DND-41 (cell line): Measurements from ENCODE around the gene NBEA.

Experiments
- ATAC-seq: fragments of 200-7000 bp; cut with Tn5 transposase; 3 replicates; pipeline ENCODE4 v1.9.1; 2021; ENCODE audit warnings: low read depth; ENCODE audit not compliant: insufficient read depth
- DNase-seq: peaks from one replicate; pipeline ENCODE4 v3.0.0-alpha.2; 2020
- H2AFZ ChIP-seq: 2 replicates; pipeline ENCODE4 v1.6.0; 2012; ENCODE audit warnings: low read depth, low read length
- H3K27ac ChIP-seq: 2 replicates; pipeline ENCODE4 v1.5.1; 2012; ENCODE audit warnings: low read length, inconsistent platforms
- H3K27me3 ChIP-seq: fragments of 200-600 bp; sonication (generic); 2 replicates; pipeline ENCODE4 v1.6.0; 2012; ENCODE audit warnings: low read length, mild to moderate bottlenecking, inconsistent platforms; ENCODE audit not compliant: insufficient read depth, poor library complexity
- H3K36me3 ChIP-seq: 2 replicates; pipeline ENCODE4 v1.5.1; 2012; ENCODE audit warnings: low read length, inconsistent platforms; ENCODE audit not compliant: insufficient read depth
- H3K4me1 ChIP-seq: 2 replicates; pipeline ENCODE4 v1.5.1; 2012; ENCODE audit warnings: mild to moderate bottlenecking, low read length; ENCODE audit not compliant: insufficient read depth
- H3K4me2 ChIP-seq: 2 replicates; pipeline ENCODE4 v1.6.0; 2012; ENCODE audit warnings: mild to moderate bottlenecking, moderate library complexity, low read length, inconsistent platforms; ENCODE audit not compliant: insufficient read depth
- H3K4me3 ChIP-seq, 2 experiments: fragments of 200-600 bp in 1 of 2; shearing (Covaris generic) in 1 of 2; 2 replicates each; pipeline ENCODE4 v1.5.1; 2012 to 2016; ENCODE audit warnings: inconsistent platforms in 2 of 2, low read length in 2 of 2, mild to moderate bottlenecking in 2 of 2, low read depth in 1 of 2, moderate library complexity in 1 of 2
- H3K79me2 ChIP-seq: 2 replicates; pipeline ENCODE4 v1.6.0; 2012; ENCODE audit warnings: low read length, inconsistent platforms; ENCODE audit not compliant: insufficient read depth
- H3K9ac ChIP-seq: 2 replicates; pipeline ENCODE4 v1.6.0; 2012; ENCODE audit warnings: low read depth, mild to moderate bottlenecking, inconsistent platforms, low read length, moderate library complexity
- H3K9me3 ChIP-seq: 2 replicates; pipeline ENCODE4 v1.5.1; 2012; ENCODE audit warnings: low read length, moderate library complexity, mild to moderate bottlenecking, inconsistent platforms; ENCODE audit not compliant: insufficient read depth, severe bottlenecking
- H4K20me1 ChIP-seq: 2 replicates; pipeline ENCODE4 v1.6.0; 2012; ENCODE audit warnings: low read length; ENCODE audit not compliant: insufficient read depth
- EZH2 ChIP-seq: IDR thresholded peaks from 3 replicates; pipeline ENCODE4 v1.6.1; 2012; ENCODE audit warnings: borderline replicate concordance, low read depth, mild to moderate bottlenecking, moderate library complexity, low read length, inconsistent platforms; ENCODE audit not compliant: severe bottlenecking
- TF ChIP-seq, protein P1 (sequence below): IDR thresholded peaks from 2 replicates; pipeline ENCODE4 v1.5.1; 2012; ENCODE audit warnings: borderline replicate concordance, low read length, moderate library complexity, mild to moderate bottlenecking; ENCODE audit not compliant: poor library complexity, severe bottlenecking; ENCODE audit errors: extremely low read depth

Gene NBEA

DNA sequence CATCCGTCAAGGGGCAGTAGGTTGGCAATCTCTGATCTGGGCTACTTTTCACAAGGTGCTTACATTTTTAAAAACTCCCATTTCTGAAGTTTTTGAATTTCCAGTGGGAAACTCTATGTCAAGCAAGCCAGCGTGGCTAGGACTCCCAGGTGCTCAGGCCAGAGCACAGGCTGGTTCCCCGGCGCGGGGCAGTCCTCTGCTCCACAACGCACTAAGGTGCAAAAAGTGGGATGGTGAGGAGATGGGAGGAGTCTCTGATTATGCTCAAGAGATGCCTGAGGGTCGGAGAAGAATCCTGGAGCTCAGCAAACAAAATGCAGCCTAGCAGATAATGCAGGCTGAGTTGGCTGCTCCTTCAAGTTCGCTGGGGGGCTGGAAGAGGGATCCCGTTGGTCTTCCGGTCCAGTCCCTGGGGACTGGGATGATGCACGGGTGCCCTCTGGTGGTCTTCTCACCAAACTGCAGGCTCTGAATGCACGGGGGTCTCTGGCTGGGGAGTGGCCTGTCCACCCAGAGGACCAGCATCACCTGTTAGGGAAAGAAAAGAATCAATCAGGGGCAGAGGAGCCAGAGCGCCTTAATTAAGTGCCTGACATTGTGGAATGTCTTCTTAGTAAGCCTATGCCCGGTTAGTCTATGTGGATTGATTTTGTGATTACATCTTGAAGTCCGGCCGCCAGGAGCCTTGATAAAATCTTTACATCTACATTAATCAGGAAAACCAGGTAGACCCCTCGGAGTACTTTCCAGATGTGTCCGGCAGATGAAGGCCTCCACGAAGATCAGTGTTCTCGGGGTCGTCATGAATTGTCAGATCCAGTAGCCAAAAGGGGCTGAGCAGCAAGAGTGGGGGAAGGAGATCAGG is 778.9 kb downstream of the NBEA start:
- Histone ChIP-seq H3K79me2 (no peaks in the 10 kb centered on the region), H3K4me2 (no peak overlapping the region; the same call in 1 of the 2 replicates), H3K36me3 (no peaks in the 10 kb centered on the region), H3K9ac (no peak overlapping the region), H2AFZ (no peak overlapping the region), H3K4me3 (no peak overlapping the region), H3K9me3 (no peaks in the 10 kb centered on the region), H4K20me1 (no peaks in the 10 kb centered on the region), H3K27ac (no peak overlapping the region), H3K27me3 (peaks cover 17% of the 10 kb centered on the region), H3K4me1 (no peaks in the 10 kb centered on the region)
- DNase-seq (peak; percentile 46), ATAC-seq (peak; percentile 61; the same call in 2 of the 3 replicates)
- TF ChIP-seq, protein P1, sequence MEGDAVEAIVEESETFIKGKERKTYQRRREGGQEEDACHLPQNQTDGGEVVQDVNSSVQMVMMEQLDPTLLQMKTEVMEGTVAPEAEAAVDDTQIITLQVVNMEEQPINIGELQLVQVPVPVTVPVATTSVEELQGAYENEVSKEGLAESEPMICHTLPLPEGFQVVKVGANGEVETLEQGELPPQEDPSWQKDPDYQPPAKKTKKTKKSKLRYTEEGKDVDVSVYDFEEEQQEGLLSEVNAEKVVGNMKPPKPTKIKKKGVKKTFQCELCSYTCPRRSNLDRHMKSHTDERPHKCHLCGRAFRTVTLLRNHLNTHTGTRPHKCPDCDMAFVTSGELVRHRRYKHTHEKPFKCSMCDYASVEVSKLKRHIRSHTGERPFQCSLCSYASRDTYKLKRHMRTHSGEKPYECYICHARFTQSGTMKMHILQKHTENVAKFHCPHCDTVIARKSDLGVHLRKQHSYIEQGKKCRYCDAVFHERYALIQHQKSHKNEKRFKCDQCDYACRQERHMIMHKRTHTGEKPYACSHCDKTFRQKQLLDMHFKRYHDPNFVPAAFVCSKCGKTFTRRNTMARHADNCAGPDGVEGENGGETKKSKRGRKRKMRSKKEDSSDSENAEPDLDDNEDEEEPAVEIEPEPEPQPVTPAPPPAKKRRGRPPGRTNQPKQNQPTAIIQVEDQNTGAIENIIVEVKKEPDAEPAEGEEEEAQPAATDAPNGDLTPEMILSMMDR: peak; percentile 90
- TF ChIP-seq EZH2: no peak
